Hepatocyte (in vitro differentiated cells): ENCODE measurements around the gene LGALS4. TPM values are rescaled to one million over a fixed set of nuclear protein-coding genes. Genes with fewer than 3 reads are reported as not detected.
"Not testable (repeated sequence)": the region's sequence is repeated elsewhere in the genome, so short reads cannot be mapped to it uniquely, and the experiment has no call there.

Source experiments
- DNase-seq: peaks from one replicate; pipeline ENCODE4 v3.0.0-alpha.2; 2016; ENCODE audit warnings: low spot score
- H2AFZ ChIP-seq: fragments of 200-600 bp; sonication (generic); 2 replicates; pipeline ENCODE4 v1.6.0; 2016; ENCODE audit warnings: antibody characterized with exemption, mild to moderate bottlenecking
- H3K27ac ChIP-seq: fragments of 200-600 bp; sonication (generic); 2 replicates; pipeline ENCODE4 v1.5.1; 2016; ENCODE audit warnings: mild to moderate bottlenecking
- H3K27me3 ChIP-seq: fragments of 200-600 bp; sonication (generic); 2 replicates; pipeline ENCODE4 v1.6.1; 2016
- H3K36me3 ChIP-seq: fragments of 200-600 bp; sonication (generic); replicated peaks from 2 replicates; pipeline ENCODE4 v1.5.1; 2016; ENCODE audit warnings: low read depth; ENCODE audit not compliant: insufficient read depth
- H3K4me1 ChIP-seq: fragments of 200-600 bp; sonication (generic); 2 replicates; pipeline ENCODE4 v1.5.1; 2016; ENCODE audit warnings: mild to moderate bottlenecking, moderate library complexity; ENCODE audit not compliant: insufficient read depth
- H3K4me2 ChIP-seq: fragments of 200-600 bp; sonication (generic); 2 replicates; pipeline ENCODE4 v1.6.0; 2016
- H3K4me3 ChIP-seq: fragments of 200-600 bp; sonication (generic); 2 replicates; pipeline ENCODE4 v1.5.1; 2016; ENCODE audit warnings: mild to moderate bottlenecking
- H3K79me2 ChIP-seq: fragments of 200-600 bp; sonication (generic); 2 replicates; pipeline ENCODE4 v1.6.0; 2017; ENCODE audit warnings: mild to moderate bottlenecking
- H3K9me2 ChIP-seq: fragments of 200-600 bp; sonication (generic); replicated peaks from 2 replicates; pipeline ENCODE4 v1.6.0; 2017; ENCODE audit warnings: mild to moderate bottlenecking; ENCODE audit not compliant: insufficient read depth
- H3K9me3 ChIP-seq: fragments of 200-600 bp; sonication (generic); 2 replicates; pipeline ENCODE4 v1.5.1; 2016; ENCODE audit warnings: low read depth, mild to moderate bottlenecking
- H4K20me1 ChIP-seq: fragments of 200-600 bp; sonication (generic); 2 replicates; pipeline ENCODE4 v1.6.0; 2016; ENCODE audit warnings: mild to moderate bottlenecking; ENCODE audit not compliant: insufficient read depth, poor library complexity, severe bottlenecking
- CTCF ChIP-seq: fragments of 200-600 bp; sonication (generic); IDR thresholded peaks from 2 replicates; pipeline ENCODE4 v1.5.1; 2016; ENCODE audit warnings: antibody characterized with exemption, mild to moderate bottlenecking; ENCODE audit not compliant: poor library complexity
- EZH2 ChIP-seq: fragments of 200-600 bp; sonication (generic); IDR thresholded peaks from 2 replicates; pipeline ENCODE4 v1.6.1; 2016; ENCODE audit warnings: antibody characterized with exemption, mild to moderate bottlenecking, borderline replicate concordance
- EZH2phosphoT487 ChIP-seq: fragments of 200-600 bp; sonication (generic); IDR thresholded peaks from one replicate; pipeline ENCODE4 v1.6.1; 2018; ENCODE audit warnings: antibody characterized with exemption, mild to moderate bottlenecking, low read depth, moderate library complexity; ENCODE audit not compliant: unreplicated experiment, severe bottlenecking
- WGBS: methylation state at CpG from one replicate; pipeline ENCODE4 v1.1.6; 2016; ENCODE audit warnings: low lambda C conversion rate; ENCODE audit errors: missing lambda C conversion rate; 5-methylcytosine and 5-hydroxymethylcytosine counted together
- polyA plus RNA-seq: library from polyadenylated mRNA; unstranded; fragments of >200 nt; fragmentation: Nextera tagmentation; extraction: Ambion mirVana; gene quantifications from 2 replicates; pipeline ENCODE4 v1.2.1, GENCODE V29; 2016
- total RNA-seq: library from RNA; depleted of rRNA; stranded (reverse); fragments of >200 nt; gene quantifications from 2 replicates; pipeline ENCODE4 v1.2.3, GENCODE V29; 2014

Gene LGALS4
- total and polyA plus RNA-seq, 2 experiments from 2014 or later = 147 to 199 TPM

DNA sequence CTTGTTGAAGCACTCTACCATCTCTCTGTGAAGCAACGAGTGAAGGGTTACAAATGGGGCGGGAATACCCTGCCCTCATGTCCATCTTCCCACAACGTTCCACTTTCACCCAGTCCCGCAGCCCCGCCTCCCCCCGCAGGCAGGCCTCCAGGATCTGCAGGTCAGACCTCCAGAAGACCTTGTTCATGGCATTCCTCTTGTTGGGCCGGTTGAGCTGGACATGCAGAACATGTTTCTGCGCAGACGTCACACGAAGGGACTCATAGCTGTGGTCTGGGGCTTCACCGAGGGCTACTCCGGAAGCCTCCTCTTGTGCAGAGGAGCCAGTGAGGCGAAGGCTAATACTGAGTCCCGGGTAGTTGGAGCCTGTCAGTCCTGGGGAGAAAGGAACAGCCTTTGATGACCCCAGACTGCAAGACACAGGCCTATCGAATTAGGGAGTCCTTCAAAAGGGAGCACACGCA, 18.4 kb upstream of the LGALS4 start:
- H3K9me2 ChIP-seq = no peaks in the 10 kb centered on the region
- H3K27ac ChIP-seq = peak overlapping the region; percentile 92
- H3K9me3 ChIP-seq = no peaks in the 10 kb centered on the region
- peak overlapping the region; percentile 32 for H2AFZ ChIP-seq
- 13% methylated on average over 16 of the region's 16 CpGs for WGBS
- no peaks in the 10 kb centered on the region for H4K20me1 ChIP-seq
- TF ChIP-seq EZH2phosphoT487 (no peak), EZH2 (no peak), CTCF (no peak)
- H3K4me3 ChIP-seq = peak overlapping the region; percentile 24
- H3K27me3 ChIP-seq = no peaks in the 10 kb centered on the region
- H3K79me2 ChIP-seq = peaks cover 39% of the 10 kb centered on the region
- DNase-seq = peak; percentile 80
- peak overlapping the region; percentile 77 for H3K4me2 ChIP-seq
- H3K36me3 ChIP-seq = no peaks in the 10 kb centered on the region
- H3K4me1 ChIP-seq = peaks cover 22% of the 10 kb centered on the region

GRCh38 chr19:38830039-38830733, 17.4 kb upstream of the LGALS4 start:
- 79% methylated on average over 4 of the region's 4 CpGs for WGBS
- TF ChIP-seq EZH2 (no peak), CTCF (no peak), EZH2phosphoT487 (no peak)
- peaks cover 25% of the 10 kb centered on the region for H3K4me1 ChIP-seq
- peak overlapping the region; percentile 92 for H3K27ac ChIP-seq
- H4K20me1 ChIP-seq = no peaks in the 10 kb centered on the region
- no peak overlapping the region for H2AFZ ChIP-seq
- peaks cover 39% of the 10 kb centered on the region for H3K79me2 ChIP-seq
- no peaks in the 10 kb centered on the region for H3K27me3 ChIP-seq
- H3K4me2 ChIP-seq = peak overlapping the region; percentile 77
- no peak for DNase-seq
- no peaks in the 10 kb centered on the region for H3K36me3 ChIP-seq
- H3K9me3 ChIP-seq = no peaks in the 10 kb centered on the region
- no peaks in the 10 kb centered on the region for H3K9me2 ChIP-seq
- no peak overlapping the region for H3K4me3 ChIP-seq

DNA sequence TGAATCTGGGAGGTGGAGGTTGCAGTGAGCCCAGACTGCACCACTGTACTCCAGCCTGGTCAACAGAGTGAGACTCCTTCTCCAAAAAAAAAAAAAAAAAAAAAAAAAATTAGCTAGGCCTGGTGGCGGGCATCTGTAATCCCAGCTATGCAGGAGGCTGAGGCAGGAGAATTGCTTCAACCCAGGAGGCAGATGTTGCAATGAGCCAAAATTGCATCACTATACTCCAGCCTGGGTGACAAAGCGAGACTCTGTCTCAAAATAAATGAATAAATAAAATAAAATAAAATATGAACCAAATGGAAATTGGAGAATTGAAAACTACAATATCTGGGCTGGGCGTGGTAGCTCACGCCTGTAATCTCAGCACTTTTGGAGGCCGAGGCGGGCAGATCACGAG, 16.5 kb upstream of the LGALS4 start:
- not testable (repeated sequence) for H3K27me3 ChIP-seq, H3K36me3 ChIP-seq
- H3K27ac ChIP-seq = peak overlapping the region; percentile 92

GRCh38 chr19:38826856-38827551, 14.3 kb upstream of the LGALS4 start:
- Histone ChIP-seq H3K27ac (peak overlapping the region; percentile 72), H3K9me2 (no peaks in the 10 kb centered on the region), H3K4me3 (no peak overlapping the region), H3K4me1 (peaks cover 20% of the 10 kb centered on the region), H3K27me3 (no peaks in the 10 kb centered on the region), H3K79me2 (peaks cover 57% of the 10 kb centered on the region), H3K36me3 (no peaks in the 10 kb centered on the region), H2AFZ (no peak overlapping the region), H3K4me2 (no peak overlapping the region), H3K9me3 (no peaks in the 10 kb centered on the region), H4K20me1 (no peaks in the 10 kb centered on the region)
- DNase-seq = no peak
- TF ChIP-seq EZH2 = no peak
- no peak for TF ChIP-seq CTCF
- TF ChIP-seq EZH2phosphoT487 = no peak
- WGBS = 76% methylated on average over 6 of the region's 6 CpGs

More for the DNA sequence above, 16.5 kb upstream of the LGALS4 start:
- Histone ChIP-seq H3K4me1 (peaks cover 25% of the 10 kb centered on the region), H3K79me2 (peaks cover 39% of the 10 kb centered on the region)
- WGBS = 92% methylated on average over 7 of the region's 7 CpGs
- H2AFZ ChIP-seq, H3K9me2 ChIP-seq, H3K4me2 ChIP-seq, H3K4me3 ChIP-seq, H4K20me1 ChIP-seq, DNase-seq, H3K9me3 ChIP-seq: not testable (repeated sequence)

GRCh38 chr19:38825936-38826335, 13.2 kb upstream of the LGALS4 start:
- not testable (repeated sequence) for H3K9me2 ChIP-seq, DNase-seq, H3K9me3 ChIP-seq, H2AFZ ChIP-seq, H3K4me2 ChIP-seq, H4K20me1 ChIP-seq, H3K27me3 ChIP-seq, H3K4me3 ChIP-seq, H3K36me3 ChIP-seq
- WGBS = 86% methylated on average over 7 of the region's 7 CpGs
- H3K4me1 ChIP-seq = peaks cover 18% of the 10 kb centered on the region
- H3K79me2 ChIP-seq = peaks cover 60% of the 10 kb centered on the region
- peak overlapping the region; percentile 72 for H3K27ac ChIP-seq
